ENCODE measurements around the gene ATG13.

- TF ChIP-seq TAF1 (IDR thresholded peaks at IDR 0.05; ENCODE audit: low read depth) (no peak), EGR1 (IDR thresholded peaks at IDR 0.05) (no peak), MAX (IDR thresholded peaks at IDR 0.05) (no peak)
These were observed 38.3 kb downstream of the ATG13 start for GRCh38 chr11:46655631-46656030.
